ENCODE results near the gene PPP1R13B.

The PPP1R13B gene

GRCh38 chr14:103772078-103772712 is 75.2 kb downstream of the PPP1R13B start:
- DNase-seq, result no peak

- DNase-seq, result no peak
Observed at GRCh38 chr14:103770902-103771301, 76.5 kb downstream of the PPP1R13B start.

GRCh38 chr14:103770500-103770899 is 76.9 kb downstream of the PPP1R13B start:
- DNase-seq, result no peak

GRCh38 chr14:103767336-103767894 is 80.0 kb downstream of the PPP1R13B start:
- no peak for DNase-seq

GRCh38 chr14:103765526-103765925 is 81.8 kb downstream of the PPP1R13B start:
- DNase-seq, result no peak

- no peak for DNase-seq
Observed at GRCh38 chr14:103763730-103764488, 83.5 kb downstream of the PPP1R13B start.

GRCh38 chr14:103762541-103762940 is 84.8 kb downstream of the PPP1R13B start:
- no peak for DNase-seq

- no peak for DNase-seq
Observed at GRCh38 chr14:103762036-103762435, 85.3 kb downstream of the PPP1R13B start.

- DNase-seq, result no peak
Observed at GRCh38 chr14:103758059-103758776, 89.2 kb downstream of the PPP1R13B start.

GRCh38 chr14:103755060-103755459 is 92.3 kb downstream of the PPP1R13B start:
- no peak for DNase-seq

- DNase-seq, result no peak
Observed at GRCh38 chr14:103753774-103754173, 93.6 kb downstream of the PPP1R13B start.

GRCh38 chr14:103749860-103750259 is 97.5 kb downstream of the PPP1R13B start:
- DNase-seq, result no peak

GRCh38 chr14:103749452-103749851 is 97.9 kb downstream of the PPP1R13B start:
- no peak for DNase-seq

- DNase-seq, result no peak
Observed at GRCh38 chr14:103748534-103748857, 98.9 kb downstream of the PPP1R13B start.

GRCh38 chr14:103746701-103747100 is 100.7 kb downstream of the PPP1R13B start:
- no peak for DNase-seq

- no peak for DNase-seq
Observed at GRCh38 chr14:103745424-103745823, 102.0 kb downstream of the PPP1R13B start.

GRCh38 chr14:103744621-103745395 is 102.6 kb downstream of the PPP1R13B start:
- DNase-seq, result no peak

- DNase-seq, result no peak
Observed at GRCh38 chr14:103743691-103744090, 103.7 kb downstream of the PPP1R13B start.

GRCh38 chr14:103742499-103743255 is 104.7 kb downstream of the PPP1R13B start:
- no peak for DNase-seq

- no peak for DNase-seq
Observed at GRCh38 chr14:103741876-103742275, 105.5 kb downstream of the PPP1R13B start.

- no peak for DNase-seq
Observed at GRCh38 chr14:103740991-103741689, 106.2 kb downstream of the PPP1R13B start.
